DND-41 (cell line): ENCODE results near the gene TOE1.

Source experiments
- ATAC-seq: fragments of 200-7000 bp; cut with Tn5 transposase; 3 replicates; pipeline ENCODE4 v1.9.1; 2021; ENCODE audit warnings: low read depth; ENCODE audit not compliant: insufficient read depth
- DNase-seq: peaks from one replicate; pipeline ENCODE4 v3.0.0-alpha.2; 2020
- H2AFZ ChIP-seq: 2 replicates; pipeline ENCODE4 v1.6.0; 2012; ENCODE audit warnings: low read depth, low read length
- H3K27ac ChIP-seq: 2 replicates; pipeline ENCODE4 v1.5.1; 2012; ENCODE audit warnings: low read length, inconsistent platforms
- H3K27me3 ChIP-seq: fragments of 200-600 bp; sonication (generic); 2 replicates; pipeline ENCODE4 v1.6.0; 2012; ENCODE audit warnings: low read length, mild to moderate bottlenecking, inconsistent platforms; ENCODE audit not compliant: insufficient read depth, poor library complexity
- H3K36me3 ChIP-seq: 2 replicates; pipeline ENCODE4 v1.5.1; 2012; ENCODE audit warnings: low read length, inconsistent platforms; ENCODE audit not compliant: insufficient read depth
- H3K4me1 ChIP-seq: 2 replicates; pipeline ENCODE4 v1.5.1; 2012; ENCODE audit warnings: mild to moderate bottlenecking, low read length; ENCODE audit not compliant: insufficient read depth
- H3K4me2 ChIP-seq: 2 replicates; pipeline ENCODE4 v1.6.0; 2012; ENCODE audit warnings: mild to moderate bottlenecking, moderate library complexity, low read length, inconsistent platforms; ENCODE audit not compliant: insufficient read depth
- H3K4me3 ChIP-seq, 2 experiments: fragments of 200-600 bp in 1 of 2; shearing (Covaris generic) in 1 of 2; 2 replicates each; pipeline ENCODE4 v1.5.1; 2012 to 2016; ENCODE audit warnings: inconsistent platforms in 2 of 2, low read length in 2 of 2, mild to moderate bottlenecking in 2 of 2, low read depth in 1 of 2, moderate library complexity in 1 of 2
- H3K79me2 ChIP-seq: 2 replicates; pipeline ENCODE4 v1.6.0; 2012; ENCODE audit warnings: low read length, inconsistent platforms; ENCODE audit not compliant: insufficient read depth
- H3K9ac ChIP-seq: 2 replicates; pipeline ENCODE4 v1.6.0; 2012; ENCODE audit warnings: low read depth, mild to moderate bottlenecking, inconsistent platforms, low read length, moderate library complexity
- H3K9me3 ChIP-seq: 2 replicates; pipeline ENCODE4 v1.5.1; 2012; ENCODE audit warnings: low read length, moderate library complexity, mild to moderate bottlenecking, inconsistent platforms; ENCODE audit not compliant: insufficient read depth, severe bottlenecking
- H4K20me1 ChIP-seq: 2 replicates; pipeline ENCODE4 v1.6.0; 2012; ENCODE audit warnings: low read length; ENCODE audit not compliant: insufficient read depth
- EZH2 ChIP-seq: IDR thresholded peaks from 3 replicates; pipeline ENCODE4 v1.6.1; 2012; ENCODE audit warnings: borderline replicate concordance, low read depth, mild to moderate bottlenecking, moderate library complexity, low read length, inconsistent platforms; ENCODE audit not compliant: severe bottlenecking
- TF ChIP-seq, protein P1 (sequence below): IDR thresholded peaks from 2 replicates; pipeline ENCODE4 v1.5.1; 2012; ENCODE audit warnings: borderline replicate concordance, low read length, moderate library complexity, mild to moderate bottlenecking; ENCODE audit not compliant: poor library complexity, severe bottlenecking; ENCODE audit errors: extremely low read depth

TOE1 gene

DNA sequence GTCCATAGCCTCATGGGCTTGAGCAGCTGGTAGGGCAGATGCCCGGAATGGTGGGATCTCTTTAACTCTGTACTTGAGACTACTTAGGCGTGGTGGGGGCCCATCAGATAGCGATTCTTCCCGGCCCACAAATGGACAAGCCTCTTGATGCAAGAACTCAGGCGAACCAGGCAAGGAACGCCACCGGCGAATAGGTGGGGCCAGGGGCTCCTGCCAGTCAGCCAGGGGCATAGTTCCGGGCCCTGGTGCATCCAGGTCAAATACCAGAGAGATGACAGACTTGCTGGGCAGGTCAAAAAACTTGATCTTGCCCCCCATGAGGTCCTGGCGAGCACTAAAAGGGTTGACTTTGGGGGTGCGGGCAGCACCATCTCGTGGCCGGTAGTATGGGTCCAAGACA lies 5.0 kb downstream of the TOE1 start:
- DNase-seq, result no peak
- peaks cover 19% of the 10 kb centered on the region for H3K4me1 ChIP-seq
- H3K9ac ChIP-seq, result no peak overlapping the region
- no peaks in the 10 kb centered on the region for H3K27me3 ChIP-seq
- H3K36me3 ChIP-seq, result peaks cover 54% of the 10 kb centered on the region
- H3K27ac ChIP-seq, result no peak overlapping the region
- no peak overlapping the region for H2AFZ ChIP-seq
- no peak overlapping the region for H3K4me3 ChIP-seq
- no peak for ATAC-seq
- no peak overlapping the region for H3K4me2 ChIP-seq
- peaks cover 31% of the 10 kb centered on the region for H3K79me2 ChIP-seq
- TF ChIP-seq, protein P1, sequence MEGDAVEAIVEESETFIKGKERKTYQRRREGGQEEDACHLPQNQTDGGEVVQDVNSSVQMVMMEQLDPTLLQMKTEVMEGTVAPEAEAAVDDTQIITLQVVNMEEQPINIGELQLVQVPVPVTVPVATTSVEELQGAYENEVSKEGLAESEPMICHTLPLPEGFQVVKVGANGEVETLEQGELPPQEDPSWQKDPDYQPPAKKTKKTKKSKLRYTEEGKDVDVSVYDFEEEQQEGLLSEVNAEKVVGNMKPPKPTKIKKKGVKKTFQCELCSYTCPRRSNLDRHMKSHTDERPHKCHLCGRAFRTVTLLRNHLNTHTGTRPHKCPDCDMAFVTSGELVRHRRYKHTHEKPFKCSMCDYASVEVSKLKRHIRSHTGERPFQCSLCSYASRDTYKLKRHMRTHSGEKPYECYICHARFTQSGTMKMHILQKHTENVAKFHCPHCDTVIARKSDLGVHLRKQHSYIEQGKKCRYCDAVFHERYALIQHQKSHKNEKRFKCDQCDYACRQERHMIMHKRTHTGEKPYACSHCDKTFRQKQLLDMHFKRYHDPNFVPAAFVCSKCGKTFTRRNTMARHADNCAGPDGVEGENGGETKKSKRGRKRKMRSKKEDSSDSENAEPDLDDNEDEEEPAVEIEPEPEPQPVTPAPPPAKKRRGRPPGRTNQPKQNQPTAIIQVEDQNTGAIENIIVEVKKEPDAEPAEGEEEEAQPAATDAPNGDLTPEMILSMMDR, result no peak
- no peak for TF ChIP-seq EZH2
- H4K20me1 ChIP-seq, result peaks cover 23% of the 10 kb centered on the region; the same call in 1 of the 2 replicates
- H3K9me3 ChIP-seq, result no peaks in the 10 kb centered on the region

DNA sequence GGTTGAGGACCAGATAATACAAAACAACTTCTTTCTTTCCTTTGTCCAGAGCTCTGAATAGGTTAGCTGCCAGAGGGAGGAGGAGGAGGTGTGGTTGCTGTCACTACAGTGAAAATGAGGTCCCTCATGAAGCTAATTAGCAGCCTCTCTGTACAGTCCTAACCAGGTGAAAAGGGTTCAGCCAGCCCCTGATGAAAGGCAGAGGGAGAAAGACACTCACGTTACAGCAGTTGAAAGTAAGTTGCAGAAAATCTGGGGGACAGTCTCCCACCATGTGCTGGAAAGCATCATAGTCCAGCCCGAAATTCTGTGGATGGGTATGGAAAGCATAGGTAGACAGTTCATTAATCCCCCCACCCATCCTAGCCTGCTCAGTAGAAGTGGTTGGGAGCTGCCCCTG lies 6.5 kb downstream of the TOE1 start:
- no peak overlapping the region for H3K27ac ChIP-seq
- H3K79me2 ChIP-seq, result peaks cover 16% of the 10 kb centered on the region
- no peak overlapping the region for H3K4me3 ChIP-seq
- H3K4me1 ChIP-seq, result peaks cover 11% of the 10 kb centered on the region
- H3K9me3 ChIP-seq, result no peaks in the 10 kb centered on the region
- H2AFZ ChIP-seq, result no peak overlapping the region
- DNase-seq (no peak), ATAC-seq (peak; percentile 19; the same call in 2 of the 3 replicates)
- peaks cover 19% of the 10 kb centered on the region; the same call in 1 of the 2 replicates for H4K20me1 ChIP-seq
- H3K4me2 ChIP-seq, result no peak overlapping the region
- TF ChIP-seq, protein P1, result no peak
- TF ChIP-seq EZH2, result no peak
- no peak overlapping the region for H3K9ac ChIP-seq
- no peaks in the 10 kb centered on the region for H3K27me3 ChIP-seq
- H3K36me3 ChIP-seq, result peaks cover 46% of the 10 kb centered on the region

DNA sequence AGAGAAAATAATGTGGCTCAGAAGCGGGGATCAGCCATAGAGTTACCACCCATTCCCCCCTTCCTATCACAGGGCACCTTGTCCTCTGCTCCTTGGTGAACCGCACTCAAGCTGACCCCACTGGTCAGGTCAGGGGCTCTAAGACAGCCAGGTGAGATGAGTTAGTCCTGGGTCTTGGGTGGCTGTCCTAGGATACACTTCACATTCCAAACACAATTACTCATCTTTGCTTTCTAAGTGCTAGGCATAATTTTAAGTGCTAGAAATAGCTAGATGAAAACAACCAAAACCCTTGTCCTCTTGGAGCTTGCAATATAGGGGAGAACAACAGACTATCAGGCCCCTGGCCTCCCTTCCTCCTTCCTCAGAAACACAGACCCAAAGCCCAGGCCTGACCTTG lies 8.1 kb downstream of the TOE1 start:
- Histone ChIP-seq H4K20me1 (peaks cover 12% of the 10 kb centered on the region; the same call in 1 of the 2 replicates), H3K36me3 (peaks cover 31% of the 10 kb centered on the region), H3K27ac (no peak overlapping the region), H3K4me3 (no peak overlapping the region), H3K9me3 (no peaks in the 10 kb centered on the region), H3K4me1 (no peaks in the 10 kb centered on the region), H2AFZ (no peak overlapping the region), H3K9ac (no peak overlapping the region), H3K79me2 (peaks cover under 1% of the 10 kb centered on the region; the same call in 1 of the 2 replicates), H3K4me2 (no peak overlapping the region), H3K27me3 (no peaks in the 10 kb centered on the region)
- ATAC-seq (no peak), DNase-seq (no peak)
- no peak for TF ChIP-seq EZH2

DNA sequence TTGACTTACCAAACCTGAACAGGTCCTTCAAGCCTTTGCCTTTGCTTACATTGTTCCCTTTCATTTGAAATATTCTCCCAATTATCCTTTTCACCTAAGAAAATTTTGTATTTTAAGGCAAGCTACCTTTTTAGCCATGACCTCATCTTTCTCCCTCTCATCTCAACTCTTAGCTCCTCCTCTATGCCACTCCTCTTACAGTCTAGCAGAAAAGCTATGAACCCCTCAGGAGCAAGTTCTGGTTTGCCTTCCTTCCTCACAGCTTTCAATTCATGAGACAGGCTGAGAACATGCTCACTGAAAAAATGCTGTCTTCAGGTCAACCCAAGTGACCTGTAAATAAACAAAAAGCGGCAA lies 8.6 kb downstream of the TOE1 start:
- Histone ChIP-seq H2AFZ (no peak overlapping the region), H3K4me2 (no peak overlapping the region), H3K27me3 (no peaks in the 10 kb centered on the region), H3K36me3 (peaks cover 25% of the 10 kb centered on the region), H3K4me3 (no peak overlapping the region), H3K9ac (no peak overlapping the region), H3K4me1 (no peaks in the 10 kb centered on the region), H3K9me3 (no peaks in the 10 kb centered on the region), H3K27ac (no peak overlapping the region), H3K79me2 (no peaks in the 10 kb centered on the region), H4K20me1 (peaks cover 7% of the 10 kb centered on the region; the same call in 1 of the 2 replicates)
- ATAC-seq (no peak), DNase-seq (no peak)
- TF ChIP-seq, protein P1, result no peak
- TF ChIP-seq EZH2, result no peak
